Astrocyte (in vitro differentiated cells and primary cell): Measurements from ENCODE around the gene CD200. TPM values are rescaled to one million over a fixed set of nuclear protein-coding genes. Genes with fewer than 3 reads are reported as not detected.

Source experiments
- DNase-seq: peaks from one replicate; pipeline ENCODE4 v3.0.0-alpha.2; 2010; ENCODE audit warnings: low read depth
- FAIRE-seq: peaks from 2 replicates; lab custom pipeline; 2011; peaks lifted over from hg19 to GRCh38; lab: Jason Lieb, UNC
- H2AFZ ChIP-seq: 2 replicates; pipeline ENCODE4 v1.6.0; 2012; ENCODE audit warnings: low read depth, low read length, inconsistent platforms
- H3K27ac ChIP-seq: 2 replicates; pipeline ENCODE4 v1.5.1; 2011; ENCODE audit warnings: low read depth, low read length, inconsistent platforms
- H3K27me3 ChIP-seq: 2 replicates; pipeline ENCODE4 v1.6.0; 2011; ENCODE audit warnings: low read length, inconsistent platforms; ENCODE audit not compliant: insufficient read depth
- H3K36me3 ChIP-seq: 2 replicates; pipeline ENCODE4 v1.5.1; 2011; ENCODE audit warnings: low read length, inconsistent platforms; ENCODE audit not compliant: insufficient read depth
- H3K4me1 ChIP-seq: 2 replicates; pipeline ENCODE4 v1.5.1; 2011; ENCODE audit warnings: low read length, inconsistent platforms; ENCODE audit not compliant: insufficient read depth
- H3K4me2 ChIP-seq: 2 replicates; pipeline ENCODE4 v1.6.0; 2012; ENCODE audit warnings: low read length, inconsistent platforms
- H3K4me3 ChIP-seq: 2 replicates; pipeline ENCODE4 v1.5.1; 2011; ENCODE audit warnings: low read depth, mild to moderate bottlenecking, low read length, inconsistent platforms; ENCODE audit not compliant: insufficient read depth
- H3K79me2 ChIP-seq: 2 replicates; pipeline ENCODE4 v1.6.0; 2012; ENCODE audit warnings: mild to moderate bottlenecking, low read length, inconsistent platforms; ENCODE audit not compliant: insufficient read depth
- H3K9ac ChIP-seq: 2 replicates; pipeline ENCODE4 v1.6.0; 2012; ENCODE audit warnings: mild to moderate bottlenecking, low read length, inconsistent platforms
- H3K9me3 ChIP-seq: 2 replicates; pipeline ENCODE4 v1.5.1; 2012; ENCODE audit warnings: low read depth, mild to moderate bottlenecking, low read length, inconsistent platforms; ENCODE audit not compliant: insufficient read depth
- H4K20me1 ChIP-seq: 2 replicates; pipeline ENCODE4 v1.6.0; 2012; ENCODE audit warnings: low read length, inconsistent platforms; ENCODE audit not compliant: insufficient read depth
- H3K27ac Mint-ChIP-seq: one replicate; pipeline ENCODE4 v1.8.0; 2021; ENCODE audit warnings: mild to moderate bottlenecking, mixed read lengths; ENCODE audit not compliant: unreplicated experiment
- H3K27me3 Mint-ChIP-seq: one replicate; pipeline ENCODE4 v1.8.0; 2021; ENCODE audit warnings: low read depth, mixed read lengths; ENCODE audit not compliant: unreplicated experiment
- H3K36me3 Mint-ChIP-seq: one replicate; pipeline ENCODE4 v1.8.0; 2021; ENCODE audit warnings: low read depth, mixed read lengths; ENCODE audit not compliant: unreplicated experiment
- H3K4me1 Mint-ChIP-seq: one replicate; pipeline ENCODE4 v1.8.0; 2021; ENCODE audit warnings: low read depth, mixed read lengths; ENCODE audit not compliant: unreplicated experiment
- H3K4me3 Mint-ChIP-seq: one replicate; pipeline ENCODE4 v1.8.0; 2021; ENCODE audit warnings: mild to moderate bottlenecking, moderate library complexity, mixed read lengths; ENCODE audit not compliant: unreplicated experiment
- H3K9me3 Mint-ChIP-seq: one replicate; pipeline ENCODE4 v1.8.0; 2021; ENCODE audit warnings: mild to moderate bottlenecking, mixed read lengths; ENCODE audit not compliant: unreplicated experiment
- EZH2 ChIP-seq: IDR thresholded peaks from 2 replicates; pipeline ENCODE4 v1.6.1; 2012; ENCODE audit warnings: mild to moderate bottlenecking, low read length, inconsistent platforms; ENCODE audit not compliant: insufficient read depth
- total RNA-seq: library from RNA; stranded (reverse); gene quantifications from 2 replicates; pipeline ENCODE4 v1.2.1, GENCODE V29; 2021
- TF ChIP-seq, protein P1 (sequence below): IDR thresholded peaks from 2 replicates; pipeline ENCODE4 v1.5.1; 2011; ENCODE audit warnings: low read depth, mild to moderate bottlenecking, inconsistent platforms, low read length, moderate library complexity; ENCODE audit not compliant: insufficient read depth

The CD200 gene
- total RNA-seq, 1 donor from 2014 or later = 11.1 TPM

- H3K36me3 ChIP-seq = no peaks in the 10 kb centered on the region
- no peaks in the 10 kb centered on the region for H3K9me3 ChIP-seq
- no peaks in the 10 kb centered on the region for H4K20me1 ChIP-seq
- H3K4me1 ChIP-seq = peaks cover 4% of the 10 kb centered on the region
- peaks cover 24% of the 10 kb centered on the region for H3K4me1 Mint-ChIP-seq
- peak overlapping the region; percentile 90 for H3K4me3 Mint-ChIP-seq
- no peaks in the 10 kb centered on the region for H3K79me2 ChIP-seq
- peak overlapping the region; percentile 64 for H3K4me3 ChIP-seq
- H3K9ac ChIP-seq = peak overlapping the region; percentile 70
- H3K27me3 Mint-ChIP-seq = no peaks in the 10 kb centered on the region
- no peaks in the 10 kb centered on the region for H3K27me3 ChIP-seq
- H3K4me2 ChIP-seq = peak overlapping the region; percentile 98
- no peaks in the 10 kb centered on the region for H3K9me3 Mint-ChIP-seq
- no peak for TF ChIP-seq EZH2
- TF ChIP-seq, protein P1, sequence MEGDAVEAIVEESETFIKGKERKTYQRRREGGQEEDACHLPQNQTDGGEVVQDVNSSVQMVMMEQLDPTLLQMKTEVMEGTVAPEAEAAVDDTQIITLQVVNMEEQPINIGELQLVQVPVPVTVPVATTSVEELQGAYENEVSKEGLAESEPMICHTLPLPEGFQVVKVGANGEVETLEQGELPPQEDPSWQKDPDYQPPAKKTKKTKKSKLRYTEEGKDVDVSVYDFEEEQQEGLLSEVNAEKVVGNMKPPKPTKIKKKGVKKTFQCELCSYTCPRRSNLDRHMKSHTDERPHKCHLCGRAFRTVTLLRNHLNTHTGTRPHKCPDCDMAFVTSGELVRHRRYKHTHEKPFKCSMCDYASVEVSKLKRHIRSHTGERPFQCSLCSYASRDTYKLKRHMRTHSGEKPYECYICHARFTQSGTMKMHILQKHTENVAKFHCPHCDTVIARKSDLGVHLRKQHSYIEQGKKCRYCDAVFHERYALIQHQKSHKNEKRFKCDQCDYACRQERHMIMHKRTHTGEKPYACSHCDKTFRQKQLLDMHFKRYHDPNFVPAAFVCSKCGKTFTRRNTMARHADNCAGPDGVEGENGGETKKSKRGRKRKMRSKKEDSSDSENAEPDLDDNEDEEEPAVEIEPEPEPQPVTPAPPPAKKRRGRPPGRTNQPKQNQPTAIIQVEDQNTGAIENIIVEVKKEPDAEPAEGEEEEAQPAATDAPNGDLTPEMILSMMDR = no peak
- no peak overlapping the region for H3K27ac ChIP-seq
- peak overlapping the region; percentile 83 for H2AFZ ChIP-seq
- H3K36me3 Mint-ChIP-seq = no peaks in the 10 kb centered on the region
- FAIRE-seq = no peak
- peak overlapping the region; percentile 75 for H3K27ac Mint-ChIP-seq
- peak; percentile 38 for DNase-seq
Measured at GRCh38 chr3:112333381-112334317, 693 bp downstream of the CD200 start.

DNA sequence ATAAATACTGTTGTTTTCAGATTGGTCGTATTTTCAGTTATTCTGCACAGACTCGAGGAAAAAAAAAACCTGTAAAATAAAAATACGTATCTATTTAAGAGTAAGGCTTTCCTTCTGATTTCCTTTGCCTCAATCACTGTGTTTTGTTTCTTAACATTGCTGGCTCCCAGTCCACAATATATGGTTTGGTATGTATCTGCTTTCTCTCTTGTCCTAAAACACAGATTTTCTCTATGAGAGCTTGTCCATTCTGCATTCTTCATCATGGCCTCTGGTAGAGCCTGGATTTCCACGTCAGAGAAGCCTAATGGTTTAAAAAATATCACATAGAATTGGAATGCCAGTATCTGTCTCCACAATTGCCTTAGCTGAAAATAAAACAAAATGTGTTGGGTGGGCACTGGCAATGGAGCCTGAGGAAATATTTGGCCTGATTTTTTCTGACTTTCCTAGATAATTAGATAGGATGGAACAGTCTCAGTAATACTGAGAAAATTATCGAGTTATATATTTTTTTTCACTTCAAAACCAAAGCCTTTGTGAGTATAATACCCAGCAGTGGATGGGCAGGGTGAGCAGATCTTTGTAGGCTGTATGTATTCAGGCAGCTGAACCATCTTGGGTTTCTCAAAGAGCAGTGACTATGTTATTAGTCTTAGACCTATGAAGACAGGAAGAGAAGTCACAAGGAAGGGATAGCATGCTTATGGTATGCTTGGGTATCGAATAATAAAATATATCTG, 1.9 kb downstream of the CD200 start:
- Mint-ChIP-seq H3K27ac (no peak overlapping the region), H3K4me3 (peak overlapping the region; percentile 90), H3K36me3 (no peaks in the 10 kb centered on the region), H3K9me3 (no peaks in the 10 kb centered on the region), H3K27me3 (no peaks in the 10 kb centered on the region), H3K4me1 (peaks cover 24% of the 10 kb centered on the region)
- FAIRE-seq = no peak
- Histone ChIP-seq H3K4me1 (peaks cover 4% of the 10 kb centered on the region), H3K27ac (no peak overlapping the region), H3K9me3 (no peaks in the 10 kb centered on the region), H3K4me3 (no peak overlapping the region), H4K20me1 (no peaks in the 10 kb centered on the region), H3K36me3 (no peaks in the 10 kb centered on the region), H3K27me3 (no peaks in the 10 kb centered on the region), H2AFZ (no peak overlapping the region), H3K4me2 (peak overlapping the region; percentile 98), H3K9ac (no peak overlapping the region), H3K79me2 (no peaks in the 10 kb centered on the region)
- TF ChIP-seq EZH2 = no peak
- TF ChIP-seq, protein P1 = no peak
- DNase-seq = no peak
